RPMI7951 (cell line): ENCODE data around the gene DTYMK. TPM values are rescaled to one million over a fixed set of nuclear protein-coding genes. Genes with fewer than 3 reads are reported as not detected.

Experiments
- DNase-seq: peaks from one replicate; pipeline ENCODE4 v3.0.0-alpha.2; 2012; ENCODE audit warnings: low read depth
- total RNA-seq: library from RNA; depleted of rRNA; stranded (reverse); fragments of >200 nt; shearing (Covaris generic); gene quantifications from 2 replicates; pipeline ENCODE4 v1.2.3, GENCODE V29; 2014

The DTYMK gene
- total RNA-seq, 1 experiment from 2014 or later: 155 TPM

- no peak for DNase-seq
These were observed 36.7 kb downstream of the DTYMK start for GRCh38 chr2:241649927-241650326.

DNA sequence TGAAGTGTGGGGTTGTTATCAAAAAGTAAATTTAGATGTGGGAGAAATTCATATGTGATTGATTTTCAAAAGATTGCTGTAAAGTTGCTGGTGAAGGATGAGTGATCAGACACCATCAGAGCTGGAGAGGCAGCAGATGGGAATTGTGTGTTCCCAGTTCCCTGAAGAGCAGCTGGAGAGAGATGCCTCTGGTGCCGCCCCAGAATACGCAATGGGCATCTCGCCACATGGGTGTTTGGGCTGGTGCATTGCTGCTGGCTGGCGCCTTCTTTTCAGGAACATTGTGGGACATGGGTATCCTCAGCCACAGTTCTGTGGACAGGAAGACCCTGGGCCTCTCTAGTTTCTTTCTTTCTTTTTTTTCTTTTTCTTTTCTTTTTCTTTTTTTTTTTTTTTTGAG lies 37.2 kb downstream of the DTYMK start:
- DNase-seq: no peak

GRCh38 chr2:241648453-241648852 lies 38.2 kb downstream of the DTYMK start:
- no peak for DNase-seq

DNA sequence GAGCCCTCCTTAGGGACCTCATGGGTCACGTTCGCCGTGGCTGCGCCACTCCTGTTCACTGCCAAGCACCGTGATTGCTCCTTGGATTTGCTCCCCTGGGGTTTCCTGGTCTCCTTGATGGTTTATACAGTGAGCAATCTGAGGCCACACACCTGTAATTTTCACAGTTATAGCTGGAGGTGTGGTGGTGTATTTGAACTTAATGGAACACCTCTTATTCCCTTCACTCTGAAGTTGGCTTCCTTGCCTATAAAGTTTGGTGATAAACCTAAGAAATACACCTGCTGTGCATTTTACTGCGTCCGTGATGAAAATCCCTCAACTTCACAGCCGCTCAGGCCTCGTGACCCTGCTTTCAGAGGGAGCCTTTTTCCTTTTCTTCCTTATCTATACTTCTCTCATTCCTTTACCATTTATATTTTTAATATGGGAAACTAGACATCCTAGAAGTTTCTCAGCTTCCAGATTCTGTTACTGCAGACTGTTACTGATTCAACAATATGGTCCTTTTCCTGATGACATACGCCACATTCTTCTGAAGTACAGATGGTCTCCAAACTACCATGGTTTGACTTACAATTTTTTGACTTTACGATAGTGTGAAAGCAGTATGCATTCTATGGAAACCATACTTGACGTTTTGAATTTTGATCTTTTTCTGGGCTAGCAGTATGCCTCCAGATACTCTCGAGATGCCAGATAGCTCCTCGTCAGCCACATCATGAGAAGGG lies 40.5 kb downstream of the DTYMK start:
- no peak for DNase-seq

DNA sequence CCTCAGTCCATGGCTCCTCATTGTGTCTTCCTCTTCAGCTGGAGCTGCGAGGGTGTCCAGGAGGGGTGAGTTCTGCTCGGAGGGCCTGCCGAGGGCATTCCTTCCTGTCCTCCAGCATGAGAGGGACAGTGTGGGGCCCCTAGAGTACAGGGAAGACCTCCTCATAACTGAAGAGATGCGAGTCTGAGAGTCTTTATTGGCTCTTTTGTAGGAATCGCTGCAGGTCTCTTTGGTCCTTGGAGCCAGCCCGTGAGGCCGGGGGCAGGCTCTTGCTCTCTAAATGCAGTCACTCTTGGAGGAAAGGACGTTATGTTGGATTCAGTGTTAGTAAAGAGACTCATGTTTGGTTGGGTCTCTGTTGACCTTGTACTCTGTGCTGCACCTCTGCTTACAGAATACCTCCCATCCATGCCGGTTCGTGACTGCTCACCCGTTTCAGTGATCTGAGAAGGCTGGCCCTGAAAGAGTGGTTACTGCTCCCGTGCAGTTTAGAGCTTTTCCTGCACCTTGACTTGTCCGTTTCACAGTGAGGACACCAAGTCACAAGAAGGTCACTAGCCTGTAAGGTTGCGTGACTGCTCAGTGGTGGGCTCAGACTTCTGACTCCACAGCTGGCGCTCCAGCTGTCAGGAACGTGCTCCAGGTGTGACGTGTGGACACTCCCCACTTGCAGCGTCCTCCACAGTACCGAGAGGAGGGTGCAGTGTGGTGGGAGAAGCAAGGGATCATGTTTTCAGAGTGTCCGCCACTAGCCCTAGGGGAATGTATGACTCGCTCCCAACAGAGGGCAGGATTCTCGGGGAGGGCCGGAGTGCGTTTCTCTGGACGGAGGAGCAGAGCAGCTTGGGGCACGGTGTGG lies 41.3 kb downstream of the DTYMK start:
- no peak for DNase-seq

DNA sequence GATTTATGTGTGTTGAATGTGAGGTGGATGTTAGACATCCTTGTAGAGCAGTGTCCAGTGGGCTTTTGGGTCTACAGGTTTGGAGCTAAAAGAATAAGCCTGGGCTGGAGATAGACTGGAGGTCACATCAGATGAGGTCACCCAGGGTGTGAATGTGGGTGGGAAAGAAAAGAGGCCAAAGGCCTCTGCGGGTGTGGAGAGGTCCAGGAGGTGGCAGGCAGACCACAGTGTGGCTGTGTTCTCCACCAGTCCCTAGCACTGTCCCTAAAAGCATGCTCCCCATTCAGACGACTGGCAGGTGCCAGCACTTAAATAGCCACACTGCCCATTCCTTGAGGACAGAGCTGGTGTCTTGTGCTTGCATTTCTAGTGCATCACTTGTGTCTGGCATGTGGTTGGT lies 45.0 kb downstream of the DTYMK start:
- DNase-seq: no peak

- no peak for DNase-seq
These were observed 46.3 kb downstream of the DTYMK start for GRCh38 chr2:241640165-241640795.

DNA sequence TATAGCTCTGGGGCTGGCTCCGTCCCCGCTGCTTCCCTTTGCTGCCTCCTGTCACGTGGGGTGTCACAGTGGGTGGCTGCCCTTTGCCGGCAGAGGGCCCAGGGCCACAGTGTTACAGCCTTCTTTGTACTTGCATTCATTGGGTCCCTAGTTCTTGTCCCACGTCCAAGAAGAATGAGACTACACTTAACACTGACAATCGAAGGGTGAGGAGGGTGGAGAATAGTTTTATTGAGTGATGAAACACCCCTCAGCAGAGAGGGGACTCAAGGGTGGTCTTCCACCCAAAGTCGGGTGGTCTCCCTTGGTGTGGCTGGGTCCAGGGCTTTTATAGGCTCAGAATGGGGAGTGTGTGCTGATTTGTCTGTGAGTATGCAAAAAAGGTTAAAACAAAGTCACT lies 47.2 kb downstream of the DTYMK start:
- DNase-seq: no peak

DNA sequence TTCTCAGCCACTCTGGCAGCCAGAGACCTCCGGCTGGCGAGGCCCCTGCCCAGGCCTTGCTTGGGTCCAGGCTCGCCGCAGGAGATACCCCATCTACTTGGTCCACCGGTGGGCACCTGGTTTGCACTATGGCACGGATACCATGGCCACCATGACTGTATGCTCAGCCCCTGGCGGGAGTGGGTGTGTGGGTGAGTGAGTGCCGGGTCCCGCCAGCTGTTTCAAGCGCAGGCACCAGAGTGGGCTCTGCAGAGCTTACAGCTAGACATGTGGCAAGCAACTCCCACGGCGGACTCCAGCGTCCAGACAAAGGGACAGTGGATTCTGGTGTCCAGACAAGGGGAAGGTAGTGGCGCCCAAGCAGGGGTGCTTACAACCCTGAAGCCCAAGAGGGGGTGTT lies 47.7 kb downstream of the DTYMK start:
- DNase-seq: no peak

GRCh38 chr2:241637795-241638660 lies 48.6 kb downstream of the DTYMK start:
- DNase-seq: peak; percentile 29

- peak; percentile 82 for DNase-seq
These were observed 49.4 kb downstream of the DTYMK start, which contains the start of the genes ATG4B and THAP4 for GRCh38 chr2:241637018-241637794. Gene ATG4B (plus strand): TSS chr2:241637693. CDS start chr2:241637715, 22 bp downstream. Gene THAP4 (minus strand): TSS chr2:241637158. CDS start chr2:241637017, 141 bp downstream.

GRCh38 chr2:241636182-241637017 lies 50.2 kb downstream of the DTYMK start:
- peak; percentile 46 for DNase-seq

GRCh38 chr2:241635756-241636155 lies 50.9 kb downstream of the DTYMK start:
- no peak for DNase-seq

DNA sequence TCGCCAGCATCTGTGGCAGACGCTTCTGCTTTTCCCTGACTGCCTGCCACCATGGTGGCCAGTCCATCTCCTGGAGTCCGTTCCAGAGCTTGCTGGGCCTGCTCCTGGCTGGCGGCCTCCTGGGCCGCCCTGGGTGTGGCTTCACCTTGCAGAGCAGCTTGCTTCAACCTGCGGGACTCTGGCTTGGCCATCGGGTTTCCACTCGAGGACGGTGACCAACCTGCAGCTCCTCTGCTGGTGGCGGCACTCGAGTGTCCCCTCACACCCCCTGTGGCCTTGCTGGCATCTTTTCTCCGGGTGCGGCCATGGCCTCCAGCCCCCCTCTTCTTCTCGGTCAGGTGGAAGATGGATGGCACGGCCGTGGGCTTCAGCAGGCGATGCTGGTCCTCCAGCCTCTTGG lies 53.1 kb downstream of the DTYMK start:
- no peak for DNase-seq

- DNase-seq: no peak
These were observed 53.9 kb downstream of the DTYMK start for GRCh38 chr2:241632478-241633325.

DNA sequence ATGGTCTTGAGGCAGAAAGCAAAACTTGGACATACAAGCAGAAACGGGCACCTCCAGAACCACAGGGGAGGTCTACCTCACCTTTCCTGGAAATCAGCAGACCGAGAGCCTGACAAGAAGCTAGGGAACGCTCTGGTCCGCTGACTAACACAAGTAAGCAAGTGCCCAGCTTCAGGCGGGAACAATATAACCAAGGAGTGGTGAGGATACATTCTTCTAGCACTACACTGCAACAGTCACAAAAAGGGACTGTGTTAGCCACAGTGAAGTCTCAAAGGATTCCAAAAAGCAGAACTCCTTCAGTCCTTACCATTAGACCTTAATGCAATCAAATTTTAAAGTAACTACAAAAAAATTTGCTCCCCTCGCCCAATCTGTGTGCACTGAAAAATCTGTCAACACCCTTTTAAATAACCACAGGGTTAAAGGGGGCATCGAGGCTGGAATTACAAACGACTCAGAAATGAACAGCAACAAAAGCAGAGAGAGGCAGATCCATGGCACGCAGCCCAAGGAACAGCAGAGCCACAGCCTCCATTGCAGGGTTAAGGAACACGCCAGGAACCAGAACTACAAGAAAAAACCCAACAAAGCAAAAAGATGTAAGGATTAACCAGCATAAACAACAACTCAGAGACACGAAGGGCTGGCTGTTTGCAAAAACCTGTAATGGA lies 56.7 kb downstream of the DTYMK start:
- DNase-seq: no peak

GRCh38 chr2:241627675-241628074 lies 58.9 kb downstream of the DTYMK start:
- DNase-seq: no peak
